HCT116 (cell line): ENCODE measurements around the gene LCK. TPM values are rescaled to one million over a fixed set of nuclear protein-coding genes. Genes with fewer than 3 reads are reported as not detected.

Source experiments
- ATAC-seq: fragments of 200-7000 bp; cut with Tn5 transposase; 2 replicates; pipeline ENCODE4 v1.9.1; 2020; ENCODE audit warnings: mild to moderate bottlenecking, moderate library complexity
- BruUV-seq: library from RNA; stranded (reverse); fragments of 400-500 nt; replicated peaks from 2 replicates; lab custom pipeline; 2021; lab: Mats Ljungman, UMichigan
- CTCF ChIA-PET: fragments of 300-600 bp; sonication (Branson Sonifier 250); formaldehyde crosslinking; loops from one replicate; lab custom pipeline; 2021; ENCODE audit warnings: antibody characterized with exemption; lab: Charles Lee
- POLR2A ChIA-PET: fragments of 300-600, 350-600 bp; sonication (Branson Sonifier 250); formaldehyde crosslinking; loops from one replicate; lab custom pipeline; 2021; ENCODE audit warnings: antibody characterized with exemption; lab: Charles Lee
- RAD21 ChIA-PET, 2 experiments: fragments of 300-600 bp; sonication (Branson Sonifier 250); formaldehyde crosslinking; loops; one replicate each; lab custom pipeline; 2023; ENCODE audit warnings: low total read pairs in 2 of 2; ENCODE audit not compliant: uncharacterized antibody in 2 of 2, unreplicated experiment in 2 of 2, low non-redundant PET in 1 of 2; lab: Charles Lee
- DNase-seq: peaks from one replicate; pipeline ENCODE4 v3.0.0-alpha.2; 2010; ENCODE audit warnings: low read depth, low spot score
- H2AFZ ChIP-seq: fragments of 200-600 bp; shearing (Covaris generic), sonication (generic); 2 replicates; pipeline ENCODE4 v1.6.1; 2017; ENCODE audit warnings: low read depth, mixed run types, mixed read lengths, antibody characterized with exemption, low read length; ENCODE audit not compliant: poor library complexity, severe bottlenecking
- H3K27ac ChIP-seq: 2 replicates; pipeline ENCODE4 v1.5.1; 2012; ENCODE audit warnings: low read depth, low read length
- H3K27me3 ChIP-seq: fragments of 200-600 bp; sonication (generic); 2 replicates; pipeline ENCODE4 v1.6.1; 2016; ENCODE audit warnings: mixed run types, low read length, mixed read lengths; ENCODE audit not compliant: insufficient read depth
- H3K36me3 ChIP-seq, 2 experiments: fragments of 200-500 bp in 1 of 2; fragments of 200-600 bp in 1 of 2; sonication (Bioruptor generic) in 1 of 2; sonication (generic) in 1 of 2; 2 replicates each; pipeline versions ENCODE4 v1.5.1 to v1.6.1; 2014 to 2016; ENCODE audit warnings: low read length in 2 of 2, inconsistent platforms in 1 of 2, mixed read lengths in 1 of 2, mixed run types in 1 of 2; ENCODE audit not compliant: insufficient read depth in 2 of 2, control insufficient read depth in 1 of 2
- H3K4me1 ChIP-seq, 2 experiments: fragments of 200-600 bp in 1 of 2; sonication (generic) in 1 of 2; 2 replicates each; pipeline versions ENCODE4 v1.5.1 to v1.6.1; 2012 to 2017; ENCODE audit warnings: low read length in 2 of 2, inconsistent platforms in 1 of 2, mild to moderate bottlenecking in 1 of 2, mixed read lengths in 1 of 2, mixed run types in 1 of 2, moderate library complexity in 1 of 2; ENCODE audit not compliant: insufficient read depth in 2 of 2, control insufficient read depth in 1 of 2
- H3K4me2 ChIP-seq: fragments of 200-600 bp; sonication (generic); 2 replicates; pipeline ENCODE4 v1.6.1; 2017; ENCODE audit warnings: mixed run types, low read length, mixed read lengths
- H3K4me3 ChIP-seq, 2 experiments: fragments of 200-600 bp in 1 of 2; sonication (generic) in 1 of 2; replicated peaks in 1 of 2; 2 replicates each; pipeline ENCODE4 v1.5.1; 2011 to 2016; ENCODE audit warnings: low read length in 2 of 2, control low read depth in 1 of 2, low read depth in 1 of 2, mild to moderate bottlenecking in 1 of 2, mixed read lengths in 1 of 2, mixed run types in 1 of 2
- H3K79me2 ChIP-seq: fragments of 200-600 bp; sonication (generic); 2 replicates; pipeline ENCODE4 v1.6.1; 2017; ENCODE audit warnings: mild to moderate bottlenecking, mixed run types, low read length, moderate library complexity, mixed read lengths; ENCODE audit not compliant: insufficient read depth
- H3K9ac ChIP-seq: fragments of 200-600 bp; sonication (generic); 2 replicates; pipeline ENCODE4 v1.6.1; 2016; ENCODE audit warnings: low read length, mixed read lengths
- H3K9me2 ChIP-seq: fragments of 200-600 bp; sonication (generic), shearing (Covaris generic); 2 replicates; pipeline ENCODE4 v1.6.1; 2017; ENCODE audit warnings: mixed run types, mild to moderate bottlenecking, moderate library complexity; ENCODE audit not compliant: insufficient read depth
- H3K9me3 ChIP-seq, 2 experiments: fragments of 200-500 bp in 1 of 2; fragments of 200-600 bp in 1 of 2; sonication (Bioruptor generic) in 1 of 2; sonication (generic) in 1 of 2; 2 replicates each; pipeline ENCODE4 v1.6.1; 2014 to 2017; ENCODE audit warnings: low read length in 2 of 2, mixed read lengths in 2 of 2, inconsistent platforms in 1 of 2, low read depth in 1 of 2, mild to moderate bottlenecking in 1 of 2, mixed run types in 1 of 2, moderate library complexity in 1 of 2; ENCODE audit not compliant: control insufficient read depth in 1 of 2, insufficient read depth in 1 of 2
- H4K20me1 ChIP-seq: fragments of 200-600 bp; sonication (generic), shearing (Covaris generic); 2 replicates; pipeline ENCODE4 v1.6.1; 2017; ENCODE audit warnings: mixed run types, mild to moderate bottlenecking, moderate library complexity; ENCODE audit not compliant: insufficient read depth
- CBX3 ChIP-seq: IDR thresholded peaks from 2 replicates; pipeline ENCODE4 v1.6.1; 2012; ENCODE audit warnings: low read depth
- CEBPB ChIP-seq: IDR thresholded peaks from 2 replicates; pipeline ENCODE4 v1.6.1; 2012; ENCODE audit warnings: low read depth
- EGR1 ChIP-seq: IDR thresholded peaks from 2 replicates; pipeline ENCODE4 v1.6.1; 2012; ENCODE audit warnings: low read depth
- ELF1 ChIP-seq: IDR thresholded peaks from 2 replicates; pipeline ENCODE4 v1.6.1; 2012; ENCODE audit warnings: low read depth, borderline replicate concordance
- EZH2 ChIP-seq: fragments of 200-600 bp; sonication (generic); IDR thresholded peaks from 2 replicates; pipeline ENCODE4 v1.6.1; 2017; ENCODE audit warnings: antibody characterized with exemption, mixed run types
- EZH2phosphoT487 ChIP-seq: fragments of 200-600 bp; IDR thresholded peaks from 2 replicates; pipeline ENCODE4 v1.6.1; 2018; ENCODE audit warnings: antibody characterized with exemption, borderline replicate concordance
- FOSL1 ChIP-seq: IDR thresholded peaks from 2 replicates; pipeline ENCODE4 v1.6.1; 2012; ENCODE audit warnings: low read depth
- JUND ChIP-seq: IDR thresholded peaks from 2 replicates; pipeline ENCODE4 v1.6.1; 2012
- MAX ChIP-seq: IDR thresholded peaks from 2 replicates; pipeline ENCODE4 v1.6.1; 2012
- POLR2A ChIP-seq: IDR thresholded peaks from 2 replicates; pipeline ENCODE4 v1.7.0; 2011; ENCODE audit warnings: borderline replicate concordance; ENCODE audit not compliant: insufficient read depth, insufficient read length; ENCODE audit errors: extremely low read depth
- POLR2AphosphoS5 ChIP-seq: IDR thresholded peaks from 2 replicates; pipeline ENCODE4 v1.6.1; 2011; ENCODE audit warnings: mild to moderate bottlenecking, low read depth, low read length, moderate library complexity
- RAD21 ChIP-seq: IDR thresholded peaks from 2 replicates; pipeline ENCODE4 v1.6.1; 2012; ENCODE audit warnings: low read depth, mild to moderate bottlenecking
- REST ChIP-seq: IDR thresholded peaks from 2 replicates; pipeline ENCODE4 v1.6.1; 2012; ENCODE audit warnings: low read depth
- SP1 ChIP-seq: IDR thresholded peaks from 2 replicates; pipeline ENCODE4 v1.6.1; 2012; ENCODE audit warnings: low read depth
- SRF ChIP-seq: IDR thresholded peaks from 2 replicates; pipeline ENCODE4 v1.6.1; 2012; ENCODE audit warnings: low read depth
- TCF7L2 ChIP-seq: IDR thresholded peaks from 2 replicates; pipeline ENCODE4 v1.7.0; 2011; ENCODE audit warnings: borderline replicate concordance, inconsistent platforms; ENCODE audit not compliant: insufficient read depth, insufficient read length; ENCODE audit errors: extremely low read depth
- YY1 ChIP-seq: IDR thresholded peaks from 2 replicates; pipeline ENCODE4 v1.6.1; 2011; ENCODE audit warnings: low read length, low read depth, moderate library complexity, mild to moderate bottlenecking; ENCODE audit not compliant: insufficient replicate concordance; ENCODE audit errors: extremely low read depth
- ZFX ChIP-seq: fragments of 450-650 bp; IDR thresholded peaks from 2 replicates; pipeline ENCODE4 v1.6.1; 2017
- ZNF274 ChIP-seq: fragments of 200-500 bp; sonication (Bioruptor generic); IDR thresholded peaks from 2 replicates; pipeline ENCODE4 v1.6.1; 2014; ENCODE audit warnings: mild to moderate bottlenecking, low read depth, low read length, inconsistent platforms
- intact Hi-C: fragments of 100-400 bp; cut with micrococcal nuclease; formaldehyde crosslinking; loops from 2 replicates; pipeline ENCODE4 v1.10.0; 2022
- total RNA-seq: library from RNA; stranded (reverse); gene quantifications from one replicate; pipeline ENCODE4 v1.2.1, GENCODE V29; 2021; ENCODE audit not compliant: unreplicated experiment
- TF ChIP-seq, protein P1 (sequence below): IDR thresholded peaks from 2 replicates; pipeline ENCODE4 v1.6.1; 2011; ENCODE audit warnings: mild to moderate bottlenecking, low read length, moderate library complexity; ENCODE audit not compliant: insufficient replicate concordance; ENCODE audit errors: extremely low read depth

LCK gene
- total RNA-seq, 1 experiment from 2014 or later: 0.79 TPM

GRCh38 chr1:32285658-32286057 lies 34.6 kb downstream of the LCK start:
- CTCF ChIA-PET: no interaction called here

More at GRCh38 chr1:32285658-32286057, 34.6 kb downstream of the LCK start:
- Histone ChIP-seq H3K4me2 (no peak overlapping the region), H3K27me3 (no peaks in the 10 kb centered on the region), H3K27ac (no peak overlapping the region), H3K4me3 (no peak overlapping the region), H3K4me1 (peaks cover 3 to 12% of the 10 kb centered on the region in 2 experiments), H2AFZ (no peak overlapping the region), H3K9me3 (no peaks in the 10 kb centered on the region), H3K9me2 (no peaks in the 10 kb centered on the region), H4K20me1 (no peaks in the 10 kb centered on the region), H3K9ac (no peak overlapping the region), H3K79me2 (no peaks in the 10 kb centered on the region), H3K36me3 (no peaks in the 10 kb centered on the region)
- RAD21 ChIA-PET: no interaction called here
- DNase-seq: no peak
- intact Hi-C loops: no loop called here
- no peak for ATAC-seq
- TF ChIP-seq POLR2AphosphoS5 (no peak), RAD21 (no peak), CEBPB (no peak), ZNF274 (no peak), EGR1 (no peak), MAX (no peak), EZH2phosphoT487 (no peak), FOSL1 (no peak), YY1 (no peak), SRF (no peak), ZFX (no peak), JUND (no peak), TCF7L2 (no peak), ELF1 (no peak), CBX3 (no peak), SP1 (no peak), EZH2 (no peak), REST (no peak), POLR2A (no peak)
- TF ChIP-seq, protein P1, sequence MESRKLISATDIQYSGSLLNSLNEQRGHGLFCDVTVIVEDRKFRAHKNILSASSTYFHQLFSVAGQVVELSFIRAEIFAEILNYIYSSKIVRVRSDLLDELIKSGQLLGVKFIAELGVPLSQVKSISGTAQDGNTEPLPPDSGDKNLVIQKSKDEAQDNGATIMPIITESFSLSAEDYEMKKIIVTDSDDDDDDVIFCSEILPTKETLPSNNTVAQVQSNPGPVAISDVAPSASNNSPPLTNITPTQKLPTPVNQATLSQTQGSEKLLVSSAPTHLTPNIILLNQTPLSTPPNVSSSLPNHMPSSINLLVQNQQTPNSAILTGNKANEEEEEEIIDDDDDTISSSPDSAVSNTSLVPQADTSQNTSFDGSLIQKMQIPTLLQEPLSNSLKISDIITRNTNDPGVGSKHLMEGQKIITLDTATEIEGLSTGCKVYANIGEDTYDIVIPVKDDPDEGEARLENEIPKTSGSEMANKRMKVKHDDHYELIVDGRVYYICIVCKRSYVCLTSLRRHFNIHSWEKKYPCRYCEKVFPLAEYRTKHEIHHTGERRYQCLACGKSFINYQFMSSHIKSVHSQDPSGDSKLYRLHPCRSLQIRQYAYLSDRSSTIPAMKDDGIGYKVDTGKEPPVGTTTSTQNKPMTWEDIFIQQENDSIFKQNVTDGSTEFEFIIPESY: no peak
- POLR2A ChIA-PET: no interaction called here
- BruUV-seq: no TSS peak
